ELF-1 (cell line): ENCODE data around the gene DENND5A.

ENCODE experiments used
- DNase-seq: peaks from one replicate; pipeline ENCODE4 v3.0.0-alpha.2; 2016; ENCODE audit warnings: low read depth, low spot score

DENND5A gene

GRCh38 chr11:9265211-9266131 is at the start of gene DENND5A:
Gene DENND5A, minus strand, starts transcription at chr11:9265350. Its CDS starts 281 bp downstream, at chr11:9265069.
- DNase-seq: peak; percentile 95

- peak; percentile 99 for DNase-seq
These were observed 49.3 kb upstream of the DENND5A start, which contains the start of gene TMEM41B for GRCh38 chr11:9314291-9315077. Gene TMEM41B, minus strand, starts transcription at chr11:9314593. Its CDS starts 152 bp downstream, at chr11:9314441.

DNA sequence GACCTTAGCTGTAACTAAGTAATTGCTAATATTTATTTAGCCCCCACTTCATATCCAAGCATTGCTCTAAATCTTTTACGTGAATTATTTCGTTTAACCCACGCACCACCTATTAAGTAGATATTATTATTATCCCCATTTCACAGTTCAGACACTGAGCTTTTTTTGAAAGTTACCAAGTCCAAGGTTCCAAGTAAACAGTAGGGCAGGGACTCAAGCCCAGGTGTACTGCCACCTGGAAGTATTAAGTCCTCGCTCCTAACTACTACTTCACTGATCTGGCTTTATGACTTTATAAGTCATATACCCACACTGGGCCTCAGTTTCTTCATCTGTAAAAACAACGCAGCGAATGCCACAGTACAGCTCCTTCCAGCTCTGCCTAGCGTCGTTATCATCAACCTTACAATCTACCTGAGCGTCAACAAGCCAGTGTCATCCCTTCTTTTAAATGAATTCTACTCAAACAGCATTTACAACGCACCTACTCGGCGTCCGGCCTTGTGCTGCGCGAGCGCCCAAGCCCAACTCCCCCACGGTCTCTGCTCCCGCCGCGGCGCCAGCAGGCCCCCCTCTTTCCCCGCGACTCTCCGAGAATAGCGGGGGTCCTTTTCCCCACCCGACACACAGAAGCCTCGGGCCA is 48.6 kb upstream of the DENND5A start:
- DNase-seq: no peak

- DNase-seq: no peak
These were observed 45.4 kb upstream of the DENND5A start for GRCh38 chr11:9310485-9311090.

DNA sequence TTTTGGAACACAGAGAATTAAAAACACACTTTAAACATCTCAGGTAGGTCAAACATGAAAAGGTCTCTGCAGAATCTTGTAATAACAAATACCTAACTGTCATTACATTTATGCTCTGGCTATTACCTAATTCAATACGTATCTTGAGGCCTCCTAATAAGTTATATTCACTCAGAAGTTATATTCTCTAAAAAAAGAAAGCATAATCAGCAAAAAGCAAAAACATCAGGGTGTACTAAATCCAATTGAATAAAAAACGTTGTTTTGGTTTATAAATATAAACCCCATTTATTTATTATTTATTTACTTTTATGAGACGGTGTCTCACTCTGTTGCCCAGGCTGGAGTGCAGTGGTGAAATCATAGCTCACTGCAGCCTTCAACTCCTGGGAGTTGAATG is 39.0 kb upstream of the DENND5A start:
- no peak for DNase-seq

DNA sequence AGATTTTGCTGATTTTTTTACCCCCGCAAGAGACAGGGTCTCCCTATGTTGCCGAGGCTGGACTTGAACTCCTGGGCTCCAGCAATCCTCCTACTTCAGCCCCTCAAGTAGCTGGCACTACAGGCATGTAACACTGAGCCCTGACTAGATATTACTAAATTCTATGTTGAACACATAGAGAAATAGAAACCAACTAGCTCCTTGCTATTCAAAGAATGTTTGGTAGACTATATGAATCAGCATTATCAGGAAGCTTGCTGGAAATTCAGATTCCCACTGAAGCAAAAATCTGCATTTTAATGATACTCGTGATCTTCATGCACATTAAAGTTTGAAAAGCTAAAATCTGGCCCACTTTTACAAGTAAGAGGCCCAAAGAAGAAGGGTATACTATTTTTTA is 37.3 kb upstream of the DENND5A start:
- DNase-seq: no peak

DNA sequence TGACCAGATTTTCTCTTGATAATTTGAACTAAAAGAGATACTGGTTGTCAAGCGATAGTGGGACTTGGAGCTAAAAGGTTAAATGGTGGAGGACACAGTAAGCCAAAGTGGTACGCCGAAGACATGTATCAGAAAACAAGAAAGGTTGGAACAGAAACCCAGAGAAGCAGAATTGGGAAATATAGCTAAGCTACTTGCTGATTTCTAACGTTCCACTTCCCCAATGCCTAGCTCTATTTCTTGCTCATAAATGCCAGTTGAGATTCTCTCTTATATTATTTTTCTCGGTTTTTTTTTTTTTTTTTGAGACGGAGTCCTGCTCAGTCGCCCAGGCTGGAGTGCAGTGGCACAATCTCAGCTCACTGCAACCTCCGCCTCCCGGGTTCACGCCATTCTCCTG is 36.6 kb upstream of the DENND5A start:
- no peak for DNase-seq

DNA sequence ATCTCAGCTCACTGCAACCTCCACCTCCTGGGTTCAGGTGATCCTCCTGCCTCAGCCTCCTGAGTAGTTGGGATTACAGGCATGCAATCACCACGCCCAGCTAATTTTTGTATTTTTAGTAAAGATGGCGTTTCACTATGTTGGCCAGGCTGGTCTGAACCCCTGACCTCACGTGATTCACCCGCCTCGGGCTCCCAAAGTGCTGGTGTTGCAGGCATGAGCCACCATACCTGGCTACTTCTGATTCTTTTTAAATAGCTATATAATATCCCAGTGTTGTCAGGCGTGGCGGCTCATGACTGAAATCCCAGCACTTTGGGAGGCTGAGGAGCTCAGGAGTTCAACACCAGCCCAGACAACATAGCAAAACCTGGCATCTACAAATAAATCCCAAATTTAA is 28.5 kb upstream of the DENND5A start:
- DNase-seq: no peak

GRCh38 chr11:9285850-9286587 is 20.9 kb upstream of the DENND5A start:
- DNase-seq: no peak

DNA sequence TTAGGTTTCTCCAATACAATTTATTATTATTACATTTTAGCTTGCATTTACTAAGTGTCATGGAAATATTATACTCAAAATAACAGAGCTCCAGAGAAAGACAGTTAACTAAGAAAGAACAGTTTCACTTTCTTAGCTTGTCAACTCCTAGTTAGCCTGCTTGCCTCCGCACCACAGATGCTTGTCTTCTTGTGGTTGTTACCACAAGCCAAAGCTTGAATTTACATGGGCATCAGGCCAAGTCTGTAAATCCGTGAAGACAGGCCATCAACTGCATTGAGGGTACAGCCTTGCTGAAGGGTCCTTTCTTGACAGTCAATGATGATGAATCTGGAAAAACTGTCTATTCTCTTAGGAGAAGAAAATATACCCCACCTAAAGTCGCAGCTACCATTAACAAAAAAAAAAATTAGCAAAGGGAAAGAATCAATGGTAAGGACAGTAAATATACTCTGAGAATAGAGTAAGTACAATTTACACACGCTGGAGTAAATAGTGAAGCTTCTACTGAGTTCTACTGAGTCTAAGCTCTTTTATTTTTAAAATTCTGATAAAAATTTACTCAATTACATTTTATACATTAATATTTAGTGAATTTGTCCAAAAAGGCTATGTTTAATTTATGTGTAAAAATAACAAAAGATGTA is 15.6 kb upstream of the DENND5A start:
- no peak for DNase-seq

DNA sequence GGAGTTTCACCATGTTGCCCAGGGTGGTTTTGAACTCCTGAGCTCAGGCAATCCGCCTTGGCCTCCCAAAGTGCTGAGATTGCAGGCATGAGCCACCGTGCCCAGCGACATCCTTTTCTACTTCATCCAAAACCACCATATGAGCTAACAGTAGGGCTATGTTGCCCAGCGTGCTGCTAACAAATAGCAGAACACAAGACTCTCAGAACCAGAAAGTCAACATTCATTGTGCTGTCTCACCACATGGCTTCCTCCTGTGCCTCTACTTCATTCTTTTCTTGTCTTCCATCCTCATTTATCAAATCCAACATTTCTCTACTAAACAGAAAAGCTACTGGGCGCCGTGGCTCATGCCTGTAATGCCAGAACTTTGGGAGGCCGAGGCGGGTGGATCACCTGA is 12.0 kb upstream of the DENND5A start:
- no peak for DNase-seq

DNA sequence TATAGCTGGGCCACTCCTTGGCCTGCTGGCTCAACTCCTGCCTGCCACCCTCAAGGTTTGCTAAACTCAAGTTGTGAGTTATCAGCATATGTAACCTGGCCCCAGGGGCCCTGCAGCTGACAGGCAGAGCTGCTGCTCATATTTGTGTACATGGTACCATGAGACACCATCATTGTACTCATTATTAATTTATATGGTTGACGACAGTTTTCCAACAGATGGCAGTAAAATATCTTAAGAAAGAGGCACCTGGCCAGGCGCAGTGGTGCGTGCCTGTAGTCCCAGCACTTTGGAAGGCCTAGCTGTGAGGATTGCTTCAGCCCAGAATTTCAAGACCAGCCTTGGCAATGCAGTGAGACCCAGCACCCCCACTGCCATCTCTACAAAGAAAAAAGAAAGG is 11.4 kb upstream of the DENND5A start:
- no peak for DNase-seq

DNA sequence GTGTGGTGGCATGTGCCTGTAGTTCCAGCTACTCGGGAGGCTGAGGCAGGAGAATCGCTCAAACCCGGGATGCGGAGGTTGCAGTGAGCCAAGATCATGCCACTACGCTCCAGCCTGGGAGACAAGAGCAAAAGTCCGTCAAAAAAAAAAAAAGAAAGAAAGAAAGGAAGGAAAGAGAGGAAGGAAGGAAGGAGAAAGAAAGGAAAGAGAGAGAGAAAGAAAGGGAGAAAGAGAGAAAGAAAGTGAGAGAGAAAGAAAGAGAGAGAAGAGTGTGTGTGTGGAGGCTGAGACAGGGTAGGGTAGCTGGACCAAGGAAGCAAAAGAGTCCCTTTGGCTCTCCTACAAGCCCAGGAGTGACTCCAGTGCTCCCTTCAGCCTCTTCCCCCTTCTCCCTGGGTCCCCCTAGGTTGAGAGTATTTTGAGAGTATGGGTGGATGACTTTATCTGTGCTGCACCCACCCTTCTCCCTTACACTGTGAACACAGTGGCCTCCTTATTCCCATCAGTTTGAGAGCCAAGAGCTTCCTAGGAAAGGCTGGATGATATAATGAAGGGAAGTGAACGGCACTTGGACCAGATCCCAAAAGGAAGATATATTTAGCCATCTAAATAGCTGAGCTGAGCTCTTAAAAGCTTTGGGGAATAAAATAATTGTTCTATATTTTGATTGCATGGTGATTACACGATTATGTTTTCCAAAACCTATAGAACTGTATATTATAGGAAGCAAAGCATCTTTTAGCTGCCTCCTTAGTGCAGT is 9.5 kb upstream of the DENND5A start:
- DNase-seq: no peak

GRCh38 chr11:9273376-9274336 is 8.5 kb upstream of the DENND5A start:
- DNase-seq: no peak

- no peak for DNase-seq
These were observed 4.4 kb upstream of the DENND5A start for GRCh38 chr11:9269492-9270013.

DNA sequence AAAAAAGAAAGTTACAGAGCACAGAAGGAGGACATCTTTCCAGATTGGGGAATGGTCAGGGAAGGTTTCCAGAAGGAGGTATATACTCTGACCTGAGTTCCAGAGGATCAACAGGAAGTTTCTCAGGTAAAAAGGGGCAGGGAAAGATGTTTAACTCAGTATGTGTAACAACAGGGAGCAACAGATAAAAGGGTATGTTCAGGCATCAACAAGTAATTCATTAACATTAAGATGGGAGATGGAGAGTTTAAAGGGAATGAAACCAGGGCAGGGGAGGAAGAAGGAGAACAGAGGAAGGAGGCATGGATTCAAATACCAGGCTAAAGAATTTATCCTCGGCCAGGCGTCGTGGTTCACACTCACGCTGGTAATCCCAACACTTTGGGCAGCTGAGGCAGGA is 2.5 kb upstream of the DENND5A start:
- no peak for DNase-seq

GRCh38 chr11:9266926-9267325 is 1.8 kb upstream of the DENND5A start:
- no peak for DNase-seq

DNA sequence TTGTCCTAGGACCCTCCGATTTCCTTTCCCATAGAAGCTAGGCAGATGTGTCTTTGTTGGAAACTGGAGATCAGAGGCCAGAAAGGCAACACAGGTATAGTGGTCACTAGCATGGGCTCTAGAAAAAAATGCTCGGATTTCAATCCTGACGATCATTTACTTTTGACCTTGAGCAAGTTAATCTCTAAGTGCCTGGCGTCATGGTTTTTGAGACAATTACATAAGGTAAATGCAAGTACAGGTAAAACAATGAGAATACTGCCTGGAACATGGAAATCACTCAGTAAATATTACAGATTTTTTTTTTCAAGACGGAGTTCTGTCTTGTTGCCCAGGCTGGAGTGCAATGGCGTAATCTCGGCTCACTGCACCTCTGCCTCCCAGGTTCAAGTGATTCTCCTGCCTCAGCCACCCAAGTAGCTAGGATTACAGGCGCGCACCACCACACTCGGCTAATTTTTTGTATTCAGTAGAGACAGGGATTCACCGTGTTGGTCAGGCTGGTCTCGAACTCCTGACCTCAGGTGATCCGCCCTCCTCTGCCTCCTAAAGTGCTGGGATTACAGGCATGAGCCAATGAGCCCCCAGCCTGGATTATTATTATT is 1.1 kb upstream of the DENND5A start:
- no peak for DNase-seq
